22Rv1 (cell line): Measurements from ENCODE around the gene SPRING1.

Experiments
- ZFX ChIP-seq: fragments of 450-650 bp; IDR thresholded peaks from 2 replicates; pipeline ENCODE4 v1.6.1; 2017; ENCODE audit warnings: antibody characterized with exemption, borderline replicate concordance
- TF ChIP-seq, protein P1 (sequence below): fragments of 450-650 bp; IDR thresholded peaks from 2 replicates; pipeline ENCODE4 v1.5.1; 2017; ENCODE audit warnings: mild to moderate bottlenecking

DNA sequence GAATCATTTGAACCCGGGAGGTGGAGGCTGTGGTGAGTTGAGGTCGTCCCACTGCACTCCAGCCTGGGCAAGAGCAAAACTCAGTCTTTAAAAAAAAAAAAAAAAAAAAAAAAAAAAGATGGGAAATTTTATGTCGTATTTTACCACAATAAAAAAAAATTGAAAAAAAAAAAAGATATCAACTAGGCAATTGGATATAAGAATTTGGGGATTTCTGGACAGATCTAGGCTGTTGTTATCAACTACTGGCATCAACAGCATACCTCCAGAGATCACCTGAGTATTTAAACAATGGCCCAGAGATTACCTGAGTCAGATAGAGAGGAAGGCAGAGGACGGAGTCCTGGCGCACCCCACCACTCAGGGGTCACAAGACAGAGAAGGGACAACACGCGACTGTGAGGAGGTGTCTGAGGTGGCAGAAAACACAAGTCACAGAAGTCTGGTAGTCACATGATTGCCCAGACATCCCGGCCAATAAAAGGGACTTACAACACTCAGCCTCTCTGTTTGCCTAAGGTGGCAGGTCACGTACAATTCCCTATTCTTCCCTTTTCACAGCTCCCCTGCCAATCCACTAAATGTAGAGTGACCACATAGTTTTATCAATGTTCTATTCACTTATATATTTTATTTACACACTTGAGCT lies 1.8 kb downstream of the SPRING1 start:
- TF ChIP-seq, protein P1, sequence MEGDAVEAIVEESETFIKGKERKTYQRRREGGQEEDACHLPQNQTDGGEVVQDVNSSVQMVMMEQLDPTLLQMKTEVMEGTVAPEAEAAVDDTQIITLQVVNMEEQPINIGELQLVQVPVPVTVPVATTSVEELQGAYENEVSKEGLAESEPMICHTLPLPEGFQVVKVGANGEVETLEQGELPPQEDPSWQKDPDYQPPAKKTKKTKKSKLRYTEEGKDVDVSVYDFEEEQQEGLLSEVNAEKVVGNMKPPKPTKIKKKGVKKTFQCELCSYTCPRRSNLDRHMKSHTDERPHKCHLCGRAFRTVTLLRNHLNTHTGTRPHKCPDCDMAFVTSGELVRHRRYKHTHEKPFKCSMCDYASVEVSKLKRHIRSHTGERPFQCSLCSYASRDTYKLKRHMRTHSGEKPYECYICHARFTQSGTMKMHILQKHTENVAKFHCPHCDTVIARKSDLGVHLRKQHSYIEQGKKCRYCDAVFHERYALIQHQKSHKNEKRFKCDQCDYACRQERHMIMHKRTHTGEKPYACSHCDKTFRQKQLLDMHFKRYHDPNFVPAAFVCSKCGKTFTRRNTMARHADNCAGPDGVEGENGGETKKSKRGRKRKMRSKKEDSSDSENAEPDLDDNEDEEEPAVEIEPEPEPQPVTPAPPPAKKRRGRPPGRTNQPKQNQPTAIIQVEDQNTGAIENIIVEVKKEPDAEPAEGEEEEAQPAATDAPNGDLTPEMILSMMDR: no peak
- TF ChIP-seq ZFX: no peak
